HepG2 (cell line): ENCODE measurements around the gene SYNJ2. TPM values are rescaled to one million over a fixed set of nuclear protein-coding genes. Genes with fewer than 3 reads are reported as not detected.

ENCODE experiments used
- IRX3 ChIP-seq: sonication (generic); formaldehyde crosslinking; IDR thresholded peaks from 2 replicates; pipeline ENCODE4 v1.8.1; 2023; ENCODE audit warnings: mild to moderate bottlenecking, low read depth, missing genetic modification reagents, borderline replicate concordance
- ISL2 ChIP-seq: sonication (generic); formaldehyde crosslinking; IDR thresholded peaks from 2 replicates; pipeline ENCODE4 v1.5.0; 2020; ENCODE audit warnings: missing genetic modification reagents
- KLF9 ChIP-seq: IDR thresholded peaks from 2 replicates; pipeline ENCODE4 v1.6.1; 2016; ENCODE audit warnings: low read depth
- MEIS1 ChIP-seq: sonication (generic); formaldehyde crosslinking; IDR thresholded peaks from 2 replicates; pipeline ENCODE4 v1.9.0; 2021; ENCODE audit warnings: mild to moderate bottlenecking, missing genetic modification reagents, moderate library complexity, borderline replicate concordance
- MTF1 ChIP-seq: sonication (generic); formaldehyde crosslinking; IDR thresholded peaks from 2 replicates; pipeline ENCODE4 v1.5.0; 2020; ENCODE audit warnings: missing genetic modification reagents
- NR1H2 ChIP-seq: sonication (generic); formaldehyde crosslinking; IDR thresholded peaks from 2 replicates; pipeline ENCODE4 v1.8.1; 2022; ENCODE audit warnings: low read depth, missing genetic modification reagents, borderline replicate concordance
- PCBP1 ChIP-seq: fragments of 200-400 bp; formaldehyde crosslinking; IDR thresholded peaks from 2 replicates; pipeline ENCODE4 v1.6.1; 2017; ENCODE audit warnings: mild to moderate bottlenecking, low read depth, low read length, borderline replicate concordance
- PHF21A ChIP-seq: sonication (generic); formaldehyde crosslinking; IDR thresholded peaks from 2 replicates; pipeline ENCODE4 v1.5.0; 2020; ENCODE audit warnings: mild to moderate bottlenecking, missing genetic modification reagents
- PHF8 ChIP-seq: sonication (generic); formaldehyde crosslinking; IDR thresholded peaks from 2 replicates; pipeline ENCODE4 v1.5.0; 2020; ENCODE audit warnings: missing genetic modification reagents
- RBM22 ChIP-seq: fragments of 200-400 bp; formaldehyde crosslinking; optimal IDR thresholded peaks from 2 replicates; pipeline ENCODE3; 2017; ENCODE audit warnings: mild to moderate bottlenecking, low read length, moderate library complexity
- RBM39 ChIP-seq: fragments of 200-400 bp; formaldehyde crosslinking; IDR thresholded peaks from one replicate; pipeline ENCODE4 v1.6.1; 2018; ENCODE audit warnings: antibody characterized with exemption, mild to moderate bottlenecking, low read depth, low read length; ENCODE audit not compliant: poor library complexity, severe bottlenecking
- SP1 ChIP-seq, 2 experiments: fragments of 450-650 bp in 1 of 2; sonication (generic) in 1 of 2; formaldehyde crosslinking in 1 of 2; IDR thresholded peaks; 2 replicates each; pipeline versions ENCODE4 v1.4.0 to v1.6.1; 2016 to 2020; ENCODE audit warnings: missing genetic modification reagents in 1 of 2
- TAF1 ChIP-seq: sonication (generic); formaldehyde crosslinking; IDR thresholded peaks from 2 replicates; pipeline ENCODE4 v1.4.0; 2020; ENCODE audit warnings: missing genetic modification reagents
- ZBTB1 ChIP-seq: sonication (generic); formaldehyde crosslinking; IDR thresholded peaks from 2 replicates; pipeline ENCODE4 v1.4.0; 2020; ENCODE audit warnings: missing genetic modification reagents, borderline replicate concordance
- ZNF12 ChIP-seq: sonication (generic); formaldehyde crosslinking; IDR thresholded peaks from 2 replicates; pipeline ENCODE4 v1.5.0; 2020; ENCODE audit warnings: missing genetic modification reagents
- ZNF264 ChIP-seq: sonication (generic); formaldehyde crosslinking; IDR thresholded peaks from 2 replicates; pipeline ENCODE4 v1.4.0; 2020; ENCODE audit warnings: missing genetic modification reagents
- ZNF34 ChIP-seq: sonication (generic); formaldehyde crosslinking; IDR thresholded peaks from 2 replicates; pipeline ENCODE4 v1.4.0; 2020; ENCODE audit warnings: mild to moderate bottlenecking, missing genetic modification reagents, borderline replicate concordance
- ZNF44 ChIP-seq: sonication (generic); formaldehyde crosslinking; IDR thresholded peaks from 2 replicates; pipeline ENCODE4 v1.5.1; 2020; ENCODE audit warnings: mild to moderate bottlenecking, missing genetic modification reagents
- ZNF556 ChIP-seq: sonication (generic); formaldehyde crosslinking; IDR thresholded peaks from 2 replicates; pipeline ENCODE4 v1.4.0; 2020; ENCODE audit warnings: mild to moderate bottlenecking, missing genetic modification reagents, borderline replicate concordance
- ZNF589 ChIP-seq: sonication (generic); formaldehyde crosslinking; conservative IDR thresholded peaks from 2 replicates; pipeline ENCODE4 v1.8.0; 2022; ENCODE audit warnings: mild to moderate bottlenecking, moderate library complexity, missing genetic modification reagents
- ZNF737 ChIP-seq: sonication (generic); formaldehyde crosslinking; IDR thresholded peaks from 2 replicates; pipeline ENCODE4 v1.5.0; 2020; ENCODE audit warnings: missing genetic modification reagents, mild to moderate bottlenecking, borderline replicate concordance
- ZNF772 ChIP-seq: sonication (generic); formaldehyde crosslinking; IDR thresholded peaks from 2 replicates; pipeline ENCODE4 v1.5.0; 2020; ENCODE audit warnings: mild to moderate bottlenecking, missing genetic modification reagents
- ZNF839 ChIP-seq: sonication (generic); formaldehyde crosslinking; IDR thresholded peaks from 2 replicates; pipeline ENCODE4 v1.4.0; 2020; ENCODE audit warnings: missing genetic modification reagents, mild to moderate bottlenecking, borderline replicate concordance
- polyA plus RNA-seq, 8 experiments: library from polyadenylated mRNA; depleted of rRNA in 3 of 8; stranded (reverse) in 7 of 8; unstranded in 1 of 8; fragments of >200 nt; fragmentation: Illumina TruSeq in 4 of 8; extraction: Trizol in 4 of 8; gene quantifications; 2 replicates each; pipeline versions ENCODE4 v1.2.1 to v1.2.3, GENCODE V29; 2011 to 2016; ENCODE audit warnings: low read depth in 4 of 8, missing spikeins in 1 of 8, mixed read lengths in 1 of 8; ENCODE audit not compliant: insufficient read depth in 1 of 8
- total RNA-seq, 5 experiments: library from RNA; depleted of rRNA; stranded (reverse); fragments of >200 nt; fragmentation: Illumina TruSeq; extraction: Trizol; gene quantifications; 2 replicates each; pipeline ENCODE4 v1.2.3, GENCODE V29; 2016; ENCODE audit warnings: low read depth in 1 of 5
- TF ChIP-seq, protein P1 (sequence below): sonication (generic); formaldehyde crosslinking; conservative IDR thresholded peaks from 2 replicates; pipeline ENCODE4 v1.8.0; 2022; ENCODE audit warnings: missing genetic modification reagents
- TF ChIP-seq, protein P2 (sequence below): sonication (generic); formaldehyde crosslinking; IDR thresholded peaks from 2 replicates; pipeline ENCODE4 v1.8.0; 2022; ENCODE audit warnings: mild to moderate bottlenecking, missing genetic modification reagents, borderline replicate concordance

Gene SYNJ2
- total and polyA plus RNA-seq, 2 of the 13 experiments (the other 11 are each of a cell fraction or from before 2014, with no cell fraction given), result 39.1 to 57.6 TPM

DNA sequence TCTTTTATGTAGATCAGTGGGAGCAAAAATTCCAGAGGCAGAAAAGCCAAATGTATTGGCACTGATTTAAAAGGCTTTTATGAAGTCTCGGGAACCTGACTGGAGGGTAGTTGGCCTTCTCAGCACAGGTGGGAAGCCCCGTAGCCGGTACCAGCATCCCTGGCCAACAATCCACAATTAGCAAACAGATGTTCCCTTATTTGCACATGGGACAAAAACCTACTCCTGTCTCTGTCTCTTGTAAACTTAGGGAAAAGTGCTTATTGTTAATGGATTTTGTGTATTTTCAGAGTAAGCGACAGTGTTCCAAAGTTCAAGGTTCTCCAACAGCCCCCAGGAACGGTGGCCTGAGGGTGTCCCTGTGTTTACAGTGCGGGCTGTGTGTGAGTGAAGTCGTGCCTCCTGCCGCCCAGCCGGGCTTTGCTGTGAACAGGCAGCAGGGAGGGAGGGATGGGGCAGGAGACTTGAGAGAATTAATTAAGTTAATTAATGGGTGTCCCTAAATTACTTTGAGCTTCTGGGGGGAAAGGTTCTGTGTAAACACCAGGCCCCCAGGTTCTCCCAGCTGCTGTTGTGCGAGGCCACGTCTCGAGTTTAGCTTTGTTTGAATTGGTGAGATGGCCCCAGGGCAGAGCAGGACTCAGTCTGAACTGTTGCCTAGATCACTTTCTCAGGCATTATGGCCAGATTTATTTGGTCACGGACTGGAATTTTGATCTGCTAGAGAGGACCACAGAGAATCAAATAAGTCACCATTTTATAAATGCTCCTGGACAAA lies 3.9 kb downstream of the SYNJ2 start (continued):
- TF ChIP-seq, protein P1, sequence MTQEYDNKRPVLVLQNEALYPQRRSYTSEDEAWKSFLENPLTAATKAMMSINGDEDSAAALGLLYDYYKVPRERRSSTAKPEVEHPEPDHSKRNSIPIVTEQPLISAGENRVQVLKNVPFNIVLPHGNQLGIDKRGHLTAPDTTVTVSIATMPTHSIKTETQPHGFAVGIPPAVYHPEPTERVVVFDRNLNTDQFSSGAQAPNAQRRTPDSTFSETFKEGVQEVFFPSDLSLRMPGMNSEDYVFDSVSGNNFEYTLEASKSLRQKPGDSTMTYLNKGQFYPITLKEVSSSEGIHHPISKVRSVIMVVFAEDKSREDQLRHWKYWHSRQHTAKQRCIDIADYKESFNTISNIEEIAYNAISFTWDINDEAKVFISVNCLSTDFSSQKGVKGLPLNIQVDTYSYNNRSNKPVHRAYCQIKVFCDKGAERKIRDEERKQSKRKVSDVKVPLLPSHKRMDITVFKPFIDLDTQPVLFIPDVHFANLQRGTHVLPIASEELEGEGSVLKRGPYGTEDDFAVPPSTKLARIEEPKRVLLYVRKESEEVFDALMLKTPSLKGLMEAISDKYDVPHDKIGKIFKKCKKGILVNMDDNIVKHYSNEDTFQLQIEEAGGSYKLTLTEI (CRISPR knock-in tag), result no peak
- TF ChIP-seq ZBTB1 (CRISPR knock-in tag), result no peak
- TF ChIP-seq TAF1 (CRISPR knock-in tag), result no peak; the same call in 1 of the 2 replicates
- peak; percentile 90 for TF ChIP-seq ZNF772
- TF ChIP-seq SP1 (IDR thresholded peaks at IDR 0.05), result no peak
- peak; percentile 47; the same call in 1 of the 2 replicates for TF ChIP-seq SP1 (CRISPR knock-in tag; IDR thresholded peaks at IDR 0.05)
- TF ChIP-seq IRX3 (CRISPR knock-in tag), result peak; percentile 95; the same call in 1 of the 2 replicates
- peak; percentile 97 for TF ChIP-seq ZNF264 (CRISPR knock-in tag)
- TF ChIP-seq ZNF34 (CRISPR knock-in tag), result 0 out of 2 replicates have a peak, but pooled peaks have one; percentile 48
- TF ChIP-seq ZNF44 (CRISPR knock-in tag), result no peak; the same call in 1 of the 2 replicates
- no peak for TF ChIP-seq RBM39
- TF ChIP-seq NR1H2 (CRISPR knock-in tag), result no peak
- no peak; the same call in 1 of the 2 replicates for TF ChIP-seq ZNF839
- peak; percentile 85 for TF ChIP-seq RBM22
- peak; percentile 100 for TF ChIP-seq PHF21A (CRISPR knock-in tag)
- TF ChIP-seq PCBP1, result no peak
- peak; percentile 82 for TF ChIP-seq ZNF12
- peak; percentile 86; the same call in 1 of the 2 replicates for TF ChIP-seq MEIS1 (CRISPR knock-in tag)
- TF ChIP-seq KLF9 (CRISPR knock-in tag), result peak; percentile 93
- peak; percentile 87 for TF ChIP-seq ZNF589
- peak; percentile 81; the same call in 1 of the 2 replicates for TF ChIP-seq ZNF556 (CRISPR knock-in tag)
- TF ChIP-seq, protein P2, sequence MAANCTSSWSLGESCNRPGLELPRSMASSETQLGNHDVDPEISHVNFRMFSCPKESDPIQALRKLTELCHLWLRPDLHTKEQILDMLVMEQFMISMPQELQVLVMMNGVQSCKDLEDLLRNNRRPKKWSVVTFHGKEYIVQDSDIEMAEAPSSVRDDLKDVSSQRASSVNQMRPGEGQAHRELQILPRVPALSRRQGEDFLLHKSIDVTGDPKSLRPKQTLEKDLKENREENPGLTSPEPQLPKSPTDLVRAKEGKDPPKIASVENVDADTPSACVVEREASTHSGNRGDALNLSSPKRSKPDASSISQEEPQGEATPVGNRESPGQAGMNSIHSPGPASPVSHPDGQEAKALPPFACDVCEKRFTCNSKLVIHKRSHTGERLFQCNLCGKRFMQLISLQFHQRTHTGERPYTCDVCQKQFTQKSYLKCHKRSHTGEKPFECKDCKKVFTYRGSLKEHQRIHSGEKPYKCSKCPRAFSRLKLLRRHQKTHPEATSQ (CRISPR knock-in tag), result peak; percentile 98
- TF ChIP-seq MTF1, result no peak
- TF ChIP-seq ZNF737 (CRISPR knock-in tag), result no peak
- TF ChIP-seq ISL2 (CRISPR knock-in tag), result peak; percentile 96
- TF ChIP-seq PHF8, result peak; percentile 52; the same call in 1 of the 2 replicates
